Suprapubic skin (tissue), 4 donors: Measurements from ENCODE around the gene TAGLN3. TPM values are rescaled to one million over a fixed set of nuclear protein-coding genes. Genes with fewer than 3 reads are reported as not detected.

Source experiments
- DNase-seq, 2 donors: peaks; one replicate each; pipeline ENCODE4 v3.0.0-alpha.2; 2019; ENCODE audit warnings: low spot score in 2 of 2
- H3K27ac ChIP-seq: fragments of 200-600 bp; sonication (generic); one replicate; pipeline ENCODE4 v1.5.1; 2019
- H3K27me3 ChIP-seq: fragments of 200-600 bp; sonication (generic); one replicate; pipeline ENCODE4 v1.5.1; 2019
- H3K36me3 ChIP-seq: fragments of 200-600 bp; sonication (generic); one replicate; pipeline ENCODE4 v1.5.1; 2019
- H3K4me1 ChIP-seq: fragments of 200-600 bp; sonication (generic); one replicate; pipeline ENCODE4 v1.5.1; 2019
- H3K4me3 ChIP-seq: fragments of 200-600 bp; sonication (generic); one replicate; pipeline ENCODE4 v1.5.1; 2019; ENCODE audit warnings: mild to moderate bottlenecking
- H3K9me3 ChIP-seq: fragments of 200-600 bp; sonication (generic); one replicate; pipeline ENCODE4 v1.5.1; 2019
- CTCF ChIP-seq, 2 donors: fragments of 200-600 bp in 1 of 2; fragments of 450-650 bp in 1 of 2; sonication (generic) in 1 of 2; IDR thresholded peaks; one replicate each; pipeline ENCODE4 v1.5.1; 2016 to 2019; ENCODE audit warnings: antibody characterized with exemption in 2 of 2, mild to moderate bottlenecking in 1 of 2, moderate library complexity in 1 of 2
- EP300 ChIP-seq: sonication (generic); formaldehyde crosslinking; IDR thresholded peaks from one replicate; pipeline ENCODE4 v1.6.1; 2017; ENCODE audit warnings: antibody characterized with exemption
- POLR2A ChIP-seq, 2 donors: fragments of 450-650 bp; IDR thresholded peaks; one replicate each; pipeline ENCODE4 v1.6.1; 2017; ENCODE audit warnings: antibody characterized with exemption in 2 of 2, mild to moderate bottlenecking in 2 of 2, moderate library complexity in 2 of 2
- POLR2AphosphoS5 ChIP-seq, 3 donors: sonication (generic); formaldehyde crosslinking; IDR thresholded peaks; one replicate each; pipeline ENCODE4 v1.6.1; 2017; ENCODE audit warnings: antibody characterized with exemption in 3 of 3
- WGBS: methylation state at CpG from one replicate; pipeline ENCODE4 v1.1.5; 2018; 5-methylcytosine and 5-hydroxymethylcytosine counted together
- total RNA-seq, 4 donors: library from RNA; depleted of rRNA; stranded (reverse); fragments of >200 nt; gene quantifications; one replicate each; pipeline ENCODE4 v1.1.0, GENCODE V29; 2016

Gene TAGLN3
- total RNA-seq, 4 donors from 2014 or later: 0.60 to 0.98 TPM; not detected in 2

GRCh38 chr3:112046599-112046998 is 47.9 kb downstream of the TAGLN3 start:
- H3K27ac ChIP-seq: no peak overlapping the region
- H3K36me3 ChIP-seq: no peaks in the 10 kb centered on the region
- WGBS: 61% methylated on average over 4 of the region's 4 CpGs
- no peaks in the 10 kb centered on the region for H3K27me3 ChIP-seq
- H3K4me1 ChIP-seq: peaks cover 8% of the 10 kb centered on the region
- no peak overlapping the region for H3K4me3 ChIP-seq
- TF ChIP-seq POLR2AphosphoS5 (IDR thresholded peaks at IDR 0.05): no peak
- no peak for TF ChIP-seq EP300
- no peak for TF ChIP-seq POLR2A (IDR thresholded peaks at IDR 0.05)
- no peak for TF ChIP-seq CTCF (IDR thresholded peaks at IDR 0.05)
- no peak for DNase-seq
- no peaks in the 10 kb centered on the region for H3K9me3 ChIP-seq

GRCh38 chr3:112047264-112047663 is 48.5 kb downstream of the TAGLN3 start:
- no peaks in the 10 kb centered on the region for H3K27me3 ChIP-seq
- H3K36me3 ChIP-seq: no peaks in the 10 kb centered on the region
- H3K9me3 ChIP-seq: no peaks in the 10 kb centered on the region
- TF ChIP-seq POLR2AphosphoS5 (IDR thresholded peaks at IDR 0.05): no peak
- no peak for TF ChIP-seq CTCF (IDR thresholded peaks at IDR 0.05)
- TF ChIP-seq POLR2A (IDR thresholded peaks at IDR 0.05): no peak
- no peak for TF ChIP-seq EP300
- no peak overlapping the region for H3K27ac ChIP-seq
- DNase-seq: no peak
- H3K4me1 ChIP-seq: peaks cover 8% of the 10 kb centered on the region
- 68% methylated on average over 1 of the region's 1 CpG for WGBS
- no peak overlapping the region for H3K4me3 ChIP-seq

- no peak for DNase-seq
- 70% methylated on average over 8 of the region's 8 CpGs for WGBS
- Histone ChIP-seq H3K36me3 (no peaks in the 10 kb centered on the region), H3K27me3 (no peaks in the 10 kb centered on the region), H3K27ac (no peak overlapping the region), H3K4me1 (no peaks in the 10 kb centered on the region), H3K4me3 (no peak overlapping the region), H3K9me3 (no peaks in the 10 kb centered on the region)
- TF ChIP-seq POLR2A (IDR thresholded peaks at IDR 0.05) (no peak), EP300 (no peak), CTCF (IDR thresholded peaks at IDR 0.05) (no peak), POLR2AphosphoS5 (IDR thresholded peaks at IDR 0.05) (no peak)
These were observed 50.2 kb downstream of the TAGLN3 start for GRCh38 chr3:112048911-112049310.

GRCh38 chr3:112053229-112053628 is 54.5 kb downstream of the TAGLN3 start:
- H3K36me3 ChIP-seq: no peaks in the 10 kb centered on the region
- TF ChIP-seq POLR2A (IDR thresholded peaks at IDR 0.05) (no peak), CTCF (IDR thresholded peaks at IDR 0.05) (no peak), EP300 (no peak), POLR2AphosphoS5 (IDR thresholded peaks at IDR 0.05) (no peak)
- no peak overlapping the region for H3K4me3 ChIP-seq
- H3K9me3 ChIP-seq: no peaks in the 10 kb centered on the region
- WGBS: 62% methylated on average over 1 of the region's 1 CpG
- H3K27me3 ChIP-seq: no peaks in the 10 kb centered on the region
- no peak overlapping the region for H3K27ac ChIP-seq
- DNase-seq: no peak
- H3K4me1 ChIP-seq: no peaks in the 10 kb centered on the region

GRCh38 chr3:112056451-112056929 is 57.8 kb downstream of the TAGLN3 start:
- DNase-seq: no peak
- H3K9me3 ChIP-seq: no peaks in the 10 kb centered on the region
- TF ChIP-seq POLR2A (IDR thresholded peaks at IDR 0.05): no peak
- TF ChIP-seq POLR2AphosphoS5 (IDR thresholded peaks at IDR 0.05): no peak
- TF ChIP-seq EP300: no peak
- H3K27ac ChIP-seq: no peak overlapping the region
- 71% methylated on average over 6 of the region's 6 CpGs for WGBS
- no peaks in the 10 kb centered on the region for H3K36me3 ChIP-seq
- no peaks in the 10 kb centered on the region for H3K4me1 ChIP-seq
- H3K27me3 ChIP-seq: no peaks in the 10 kb centered on the region
- H3K4me3 ChIP-seq: no peak overlapping the region

GRCh38 chr3:112059497-112059896 is 60.8 kb downstream of the TAGLN3 start:
- no peak overlapping the region for H3K4me3 ChIP-seq
- no peak overlapping the region for H3K27ac ChIP-seq
- no peak for TF ChIP-seq CTCF (IDR thresholded peaks at IDR 0.05)
- TF ChIP-seq EP300: no peak
- no peak for TF ChIP-seq POLR2AphosphoS5 (IDR thresholded peaks at IDR 0.05)
- no peaks in the 10 kb centered on the region for H3K9me3 ChIP-seq
- WGBS: 73% methylated on average over 1 of the region's 1 CpG
- H3K36me3 ChIP-seq: no peaks in the 10 kb centered on the region
- no peaks in the 10 kb centered on the region for H3K27me3 ChIP-seq
- DNase-seq: no peak
- H3K4me1 ChIP-seq: no peaks in the 10 kb centered on the region
